ENCODE measurements around the gene ASL. TPM values are rescaled to one million over a fixed set of nuclear protein-coding genes. Genes with fewer than 3 reads are reported as not detected.
A peak's percentile ranks its signal among the peaks of the same experiment; 100 is the strongest.

The ASL gene
- total and polyA plus RNA-seq, 9 of the 15 experiments (the other 6 are each of a cell fraction or from before 2014, with no cell fraction given), result 2.6 to 67.0 (median 33.3) TPM

DNA sequence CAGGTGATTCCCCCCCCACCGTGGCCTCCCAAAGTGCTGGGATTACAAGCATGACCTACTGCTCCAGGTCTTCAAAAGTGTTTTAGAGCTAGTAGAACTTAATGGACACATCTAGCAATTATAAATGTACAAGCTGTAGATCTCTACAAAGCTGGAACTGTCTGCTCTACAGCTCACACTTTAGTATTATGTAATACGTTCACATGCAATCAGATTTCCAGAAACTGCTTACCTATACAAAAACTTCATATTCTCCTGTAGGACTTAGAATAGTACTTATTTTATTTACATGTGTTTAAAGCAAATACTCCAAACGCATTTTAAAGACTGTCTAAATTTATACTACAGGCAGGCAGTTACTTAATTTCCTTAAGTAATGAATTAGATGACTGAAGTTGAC, 39.2 kb upstream of the ASL start:
- ATAC-seq, result no peak
- ChIA-PET CTCF (ENCODE audit: low intra/inter-chr PET ratio) (no interaction called here), POLR2A (no interaction called here)
- Histone ChIP-seq H3K4me1 (replicated peaks in 1 of 2; ENCODE audit: control insufficient read depth in 2 of 2, insufficient read depth in 2 of 2, low read length in 2 of 2) (no peaks in the 10 kb centered on the region), H3K36me3 (ENCODE audit: control insufficient read depth, insufficient read depth, low read length) (no peaks in the 10 kb centered on the region), H3K9me3 (replicated peaks; ENCODE audit: control insufficient read depth, insufficient read depth, low read depth, low read length) (no peaks in the 10 kb centered on the region), H3K27ac (ENCODE audit: extremely low read depth, low read depth, low read length) (no peak overlapping the region), H3K27me3 (ENCODE audit: control insufficient read depth in 2 of 2, insufficient read depth in 2 of 2, low read length in 2 of 2) (peaks cover 7 to 13% of the 10 kb centered on the region in 2 experiments; a peak in 4 of 5 replicates), H3K4me3 (no peak overlapping the region), H3K79me2 (ENCODE audit: control insufficient read depth, insufficient read depth, low read length) (no peaks in the 10 kb centered on the region), H3K9me1 (ENCODE audit: control insufficient read depth, insufficient read depth, low read length) (no peaks in the 10 kb centered on the region), H3K9ac (ENCODE audit: insufficient read depth in 1 of 2, low read depth in 2 of 2, low read length in 2 of 2) (no peak overlapping the region), H3K4me2 (ENCODE audit: insufficient read depth, low read length) (no peak overlapping the region), H4K20me1 (replicated peaks; ENCODE audit: control insufficient read depth, insufficient read depth, low read length) (no peaks in the 10 kb centered on the region), H2AFZ (ENCODE audit: low read depth, low read length) (no peak overlapping the region)
- WGBS (ENCODE audit: insufficient coverage, low coverage, missing lambda C conversion rate), result 8% methylated on average over 3 of the region's 3 CpGs
- in situ Hi-C loops (cut with MboI), result loop anchor here (5.0 kb wide), 1 partner anchor 86 kb away; no protein-coding TSS in a partner anchor
- intact Hi-C loops (cut with micrococcal nuclease), result loop anchor here (10.0 kb wide), 4 partner anchors 168 to 968 kb away; partner anchors contain the start of gene TPST1
- no peak for FAIRE-seq
- DNase-seq (ENCODE audit: extremely low read depth in 1 of 4, low spot score in 3 of 4), result no peak
- TF ChIP-seq JUNB (CRISPR knock-in tag; conservative IDR thresholded peaks at IDR 0.05) (no peak), MAFF (IDR thresholded peaks at IDR 0.05; ENCODE audit: low read length) (peak; percentile 78), ARID1B (IDR thresholded peaks at IDR 0.05) (no peak), MAFK (IDR thresholded peaks at IDR 0.05; ENCODE audit: low read length) (peak; percentile 66), DMBX1 (CRISPR knock-in tag; IDR thresholded peaks at IDR 0.05; ENCODE audit: borderline replicate concordance) (no peak), RERE (CRISPR knock-in tag; IDR thresholded peaks at IDR 0.05; ENCODE audit: borderline replicate concordance) (no peak), XRCC5 (IDR thresholded peaks at IDR 0.05; ENCODE audit: low read depth, low read length) (no peak), TAF9B (IDR thresholded peaks at IDR 0.05; ENCODE audit: partially characterized antibody) (no peak), ZNF316 (IDR thresholded peaks at IDR 0.05) (peak; percentile 86), ZBTB8A (IDR thresholded peaks at IDR 0.05; ENCODE audit: partially characterized antibody) (no peak), RBFOX2 (IDR thresholded peaks at IDR 0.05; ENCODE audit: low read depth, low read length) (no peak), C11orf30 (IDR thresholded peaks at IDR 0.05; ENCODE audit: low read depth) (peak; percentile 59; the same call in 1 of the 2 replicates), ZNF140 (CRISPR knock-in tag; IDR thresholded peaks at IDR 0.05) (no peak), MAFG (tag; conservative IDR thresholded peaks at IDR 0.05) (peak; percentile 40; the same call in 1 of the 2 replicates), SMC3 (conservative IDR thresholded peaks at IDR 0.05; ENCODE audit: insufficient read depth, low read depth, low read length) (no peak)
- TF ChIP-seq, protein P1, sequence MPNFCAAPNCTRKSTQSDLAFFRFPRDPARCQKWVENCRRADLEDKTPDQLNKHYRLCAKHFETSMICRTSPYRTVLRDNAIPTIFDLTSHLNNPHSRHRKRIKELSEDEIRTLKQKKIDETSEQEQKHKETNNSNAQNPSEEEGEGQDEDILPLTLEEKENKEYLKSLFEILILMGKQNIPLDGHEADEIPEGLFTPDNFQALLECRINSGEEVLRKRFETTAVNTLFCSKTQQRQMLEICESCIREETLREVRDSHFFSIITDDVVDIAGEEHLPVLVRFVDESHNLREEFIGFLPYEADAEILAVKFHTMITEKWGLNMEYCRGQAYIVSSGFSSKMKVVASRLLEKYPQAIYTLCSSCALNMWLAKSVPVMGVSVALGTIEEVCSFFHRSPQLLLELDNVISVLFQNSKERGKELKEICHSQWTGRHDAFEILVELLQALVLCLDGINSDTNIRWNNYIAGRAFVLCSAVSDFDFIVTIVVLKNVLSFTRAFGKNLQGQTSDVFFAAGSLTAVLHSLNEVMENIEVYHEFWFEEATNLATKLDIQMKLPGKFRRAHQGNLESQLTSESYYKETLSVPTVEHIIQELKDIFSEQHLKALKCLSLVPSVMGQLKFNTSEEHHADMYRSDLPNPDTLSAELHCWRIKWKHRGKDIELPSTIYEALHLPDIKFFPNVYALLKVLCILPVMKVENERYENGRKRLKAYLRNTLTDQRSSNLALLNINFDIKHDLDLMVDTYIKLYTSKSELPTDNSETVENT (CRISPR knock-in tag; IDR thresholded peaks at IDR 0.05), result no peak
- no TSS peak for BruUV-seq (replicated peaks)

Measured in K562 (cell line).